ENCODE data around the gene VAV2. TPM values are rescaled to one million over a fixed set of nuclear protein-coding genes. Genes with fewer than 3 reads are reported as not detected.

VAV2 gene
- total RNA-seq, 4 donors from 2014 or later = 15.0 to 25.7 (median 20.5) TPM

DNA sequence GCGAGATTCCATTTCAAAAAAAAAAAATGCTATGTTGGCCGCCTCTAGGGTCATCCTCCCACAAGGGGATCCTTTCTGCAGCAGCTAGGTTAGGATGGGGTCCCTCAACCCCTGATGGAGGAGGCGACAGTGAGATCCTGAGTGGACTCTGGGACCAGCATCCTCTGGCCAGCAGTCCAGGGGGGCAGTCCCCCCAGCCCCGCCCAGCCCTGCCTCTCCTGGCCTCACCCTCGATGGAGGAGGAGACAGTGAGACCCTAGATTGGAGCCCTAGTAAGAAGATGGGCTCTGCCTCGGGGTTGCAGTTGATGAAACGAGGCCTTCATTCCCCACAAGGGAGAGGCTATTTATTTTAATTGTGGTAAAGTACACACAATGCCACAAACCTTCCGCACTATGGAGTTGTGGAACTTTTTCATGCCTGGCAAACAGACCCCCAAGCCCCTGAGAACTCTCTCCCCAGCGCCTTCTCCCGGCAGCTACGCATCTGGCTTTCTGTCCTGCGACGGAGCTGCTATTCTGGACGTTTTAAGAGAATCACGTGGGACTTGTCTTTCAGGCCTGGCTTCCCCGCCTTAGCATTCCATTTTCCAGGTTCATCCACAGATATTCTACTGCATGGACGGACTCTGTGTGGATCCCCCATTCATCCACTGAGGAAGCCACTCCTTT lies 15.8 kb downstream of the VAV2 start:
- intact Hi-C loops (cut with DNase I) = no loop called here
- Histone ChIP-seq H3K9me3 (no peaks in the 10 kb centered on the region), H3K27ac (no peak overlapping the region), H3K36me3 (no peaks in the 10 kb centered on the region), H3K4me1 (peaks cover 0 to 44% of the 10 kb centered on the region in 2 donors), H3K4me3 (replicated peaks in 1 of 3) (no peak overlapping the region), H3K27me3 (no peaks in the 10 kb centered on the region)
- DNase-seq = no peak
- no peak for TF ChIP-seq POLR2A (IDR thresholded peaks at IDR 0.05)
- TF ChIP-seq, protein P1, sequence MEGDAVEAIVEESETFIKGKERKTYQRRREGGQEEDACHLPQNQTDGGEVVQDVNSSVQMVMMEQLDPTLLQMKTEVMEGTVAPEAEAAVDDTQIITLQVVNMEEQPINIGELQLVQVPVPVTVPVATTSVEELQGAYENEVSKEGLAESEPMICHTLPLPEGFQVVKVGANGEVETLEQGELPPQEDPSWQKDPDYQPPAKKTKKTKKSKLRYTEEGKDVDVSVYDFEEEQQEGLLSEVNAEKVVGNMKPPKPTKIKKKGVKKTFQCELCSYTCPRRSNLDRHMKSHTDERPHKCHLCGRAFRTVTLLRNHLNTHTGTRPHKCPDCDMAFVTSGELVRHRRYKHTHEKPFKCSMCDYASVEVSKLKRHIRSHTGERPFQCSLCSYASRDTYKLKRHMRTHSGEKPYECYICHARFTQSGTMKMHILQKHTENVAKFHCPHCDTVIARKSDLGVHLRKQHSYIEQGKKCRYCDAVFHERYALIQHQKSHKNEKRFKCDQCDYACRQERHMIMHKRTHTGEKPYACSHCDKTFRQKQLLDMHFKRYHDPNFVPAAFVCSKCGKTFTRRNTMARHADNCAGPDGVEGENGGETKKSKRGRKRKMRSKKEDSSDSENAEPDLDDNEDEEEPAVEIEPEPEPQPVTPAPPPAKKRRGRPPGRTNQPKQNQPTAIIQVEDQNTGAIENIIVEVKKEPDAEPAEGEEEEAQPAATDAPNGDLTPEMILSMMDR (IDR thresholded peaks at IDR 0.05) = no peak
- 95 to 96% methylated on average over 17 of the region's 17 CpGs for WGBS, 2 donors

DNA sequence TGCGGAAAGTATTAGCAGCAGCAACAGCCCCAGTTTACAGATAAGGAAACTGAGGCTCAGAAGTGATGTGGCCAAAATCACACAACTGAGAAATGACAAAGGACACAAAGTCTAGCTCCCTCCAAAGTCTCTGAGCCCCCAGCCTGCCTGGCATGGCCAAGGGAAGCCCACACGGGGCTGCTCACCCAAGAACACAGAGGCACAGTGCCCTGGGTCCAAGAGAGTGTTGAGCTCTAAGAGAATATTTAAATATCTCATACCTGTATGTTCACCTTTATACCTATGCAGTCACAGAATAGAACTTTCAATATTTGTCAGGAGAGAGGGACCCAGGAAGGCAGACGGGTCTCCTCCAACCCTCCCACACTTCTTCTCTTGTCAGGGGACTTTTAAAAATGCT lies 16.6 kb downstream of the VAV2 start:
- Histone ChIP-seq H3K9me3 (no peaks in the 10 kb centered on the region), H3K27ac (no peak overlapping the region), H3K36me3 (no peaks in the 10 kb centered on the region), H3K27me3 (no peaks in the 10 kb centered on the region), H3K4me3 (replicated peaks in 1 of 3) (no peak overlapping the region), H3K4me1 (peaks cover 0 to 44% of the 10 kb centered on the region in 2 donors)
- intact Hi-C loops (cut with DNase I) = no loop called here
- no peak for DNase-seq
- no peak for TF ChIP-seq POLR2A (IDR thresholded peaks at IDR 0.05)
- TF ChIP-seq, protein P1 (IDR thresholded peaks at IDR 0.05) = no peak
- 89 to 95% methylated on average over 3 of the region's 3 CpGs for WGBS, 2 donors

DNA sequence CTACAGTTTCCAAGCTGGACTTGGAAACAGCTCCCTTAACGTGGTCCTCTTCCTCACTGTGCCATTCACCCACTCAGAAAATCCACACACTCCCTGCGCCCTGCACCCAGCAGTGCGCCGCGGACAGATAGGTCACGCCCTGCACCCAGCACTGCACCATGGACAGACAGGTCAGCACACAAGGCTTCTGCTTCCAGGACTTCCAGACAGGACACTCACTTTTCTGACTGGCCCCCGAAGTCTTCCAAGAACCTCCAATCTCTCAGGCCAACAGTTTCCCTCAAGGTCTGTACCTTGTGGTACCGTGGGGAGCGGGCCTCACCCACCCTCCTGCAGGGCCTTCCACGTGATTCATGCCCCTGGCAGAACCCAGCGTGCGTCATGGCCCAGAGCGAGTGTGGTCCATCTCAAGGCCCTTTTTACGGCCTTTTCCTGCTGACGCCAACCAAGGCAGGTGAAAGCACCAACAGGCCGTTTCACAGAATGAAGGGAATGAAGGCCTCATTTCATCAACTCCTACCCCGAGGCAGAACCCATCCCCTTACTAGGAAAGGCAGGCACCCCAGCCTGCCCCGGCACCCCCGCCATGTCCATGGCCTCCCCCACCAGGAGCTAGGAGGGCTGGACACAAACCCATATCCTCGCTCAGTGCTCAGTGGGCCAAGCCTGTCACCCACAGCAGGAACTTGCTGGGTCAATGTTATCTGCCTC lies 17.3 kb downstream of the VAV2 start:
- Histone ChIP-seq H3K4me3 (replicated peaks in 1 of 3) (no peak overlapping the region), H3K27ac (no peak overlapping the region), H3K9me3 (no peaks in the 10 kb centered on the region), H3K27me3 (no peaks in the 10 kb centered on the region), H3K36me3 (no peaks in the 10 kb centered on the region), H3K4me1 (peaks cover 0 to 37% of the 10 kb centered on the region in 2 donors)
- no peak for DNase-seq
- intact Hi-C loops (cut with DNase I) = no loop called here
- no peak for TF ChIP-seq POLR2A (IDR thresholded peaks at IDR 0.05)
- TF ChIP-seq, protein P1 (IDR thresholded peaks at IDR 0.05) = no peak
- WGBS, 2 donors = 90 to 92% methylated on average over 19 to 20 of the region's 20 CpGs

DNA sequence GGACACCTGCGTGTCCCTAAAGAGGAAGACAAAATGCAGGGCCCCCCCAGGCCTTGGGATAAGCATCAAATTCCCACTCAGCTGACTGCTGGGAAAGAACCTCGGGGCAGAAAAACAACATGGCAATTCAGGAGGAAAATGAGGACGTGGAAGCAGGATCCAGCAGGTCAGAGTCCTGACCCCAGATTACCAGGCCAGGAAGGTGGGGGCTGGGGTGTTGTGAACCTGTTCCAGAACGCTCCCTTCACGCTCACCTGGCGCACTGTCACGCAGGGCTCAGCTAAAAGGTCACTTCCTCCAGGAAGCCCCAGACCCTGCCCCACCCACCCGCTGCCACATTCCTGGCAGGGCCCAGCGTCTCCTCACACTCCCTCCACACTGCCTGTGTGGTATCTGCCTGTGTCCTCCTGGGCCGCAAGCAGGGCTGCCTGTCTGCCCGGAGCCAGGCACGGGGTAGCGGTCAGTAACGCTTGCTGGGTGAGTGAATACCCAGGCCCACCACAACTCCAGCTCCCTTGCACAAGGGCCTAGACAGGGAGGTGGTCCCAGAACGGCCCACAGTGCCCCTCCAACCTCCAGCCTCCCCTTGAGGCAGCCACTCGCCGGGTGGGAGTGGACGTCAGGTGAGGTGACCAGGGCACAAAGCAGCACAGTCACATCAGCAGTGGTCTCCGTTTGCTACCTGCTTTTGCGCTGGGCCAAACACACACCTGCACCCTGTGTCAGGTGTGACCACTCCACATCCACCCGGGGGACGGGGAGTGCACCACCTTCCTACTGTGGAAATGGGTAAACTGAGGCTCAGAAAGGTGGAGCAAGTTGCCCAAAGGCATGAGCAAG lies 18.1 kb downstream of the VAV2 start:
- H3K27me3 ChIP-seq = no peaks in the 10 kb centered on the region

More for the DNA sequence above, 18.1 kb downstream of the VAV2 start:
- Histone ChIP-seq H3K36me3 (no peaks in the 10 kb centered on the region), H3K27ac (no peak overlapping the region), H3K4me3 (replicated peaks in 1 of 3) (no peak overlapping the region), H3K9me3 (no peaks in the 10 kb centered on the region), H3K4me1 (peaks cover 0 to 31% of the 10 kb centered on the region in 2 donors)
- no peak for DNase-seq
- TF ChIP-seq POLR2A (IDR thresholded peaks at IDR 0.05) = no peak
- TF ChIP-seq, protein P1 (IDR thresholded peaks at IDR 0.05) = no peak
- WGBS, 2 donors = 83 to 88% methylated on average over 14 to 16 of the region's 22 CpGs
- intact Hi-C loops (cut with DNase I) = no loop called here
